Fibroblast of lung (primary cell): Measurements from ENCODE around the gene ALDH1A2.
"Not testable (repeated sequence)": the region's sequence is repeated elsewhere in the genome, so short reads cannot be mapped to it uniquely, and the experiment has no call there.

ENCODE experiments used
- CTCF ChIP-seq, 2 donors: IDR thresholded peaks in 1 of 2; conservative IDR thresholded peaks in 1 of 2; 1 replicate in 1 of 2; 2 replicates in 1 of 2; pipeline ENCODE4 v1.5.1; 2011 to 2012; ENCODE audit warnings: low read length in 2 of 2, control low read depth in 1 of 2, inconsistent platforms in 1 of 2, low read depth in 1 of 2, mild to moderate bottlenecking in 1 of 2
- EZH2 ChIP-seq: IDR thresholded peaks from 2 replicates; pipeline ENCODE4 v1.5.1; 2012; ENCODE audit warnings: low read length, control low read depth, mild to moderate bottlenecking; ENCODE audit errors: missing control alignments

DNA sequence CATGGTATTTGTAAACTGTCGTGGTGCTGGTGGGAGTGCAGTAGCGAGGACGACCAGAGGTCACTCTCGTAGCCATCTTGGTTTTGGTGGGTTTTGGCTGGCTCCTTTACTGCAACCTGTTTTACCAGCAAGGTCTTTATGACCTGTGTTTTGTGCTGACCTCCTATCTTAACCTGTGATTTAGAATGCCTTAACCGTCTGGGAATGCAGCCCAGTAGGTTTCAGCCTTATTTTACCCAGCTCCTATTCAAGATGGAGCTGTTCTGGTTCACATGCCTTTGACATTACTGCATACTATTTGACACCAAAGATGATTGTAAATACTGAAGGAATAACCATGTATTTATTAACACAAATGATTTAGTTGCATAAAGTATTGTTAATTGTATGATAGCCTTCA, 15.4 kb upstream of the ALDH1A2 start:
- TF ChIP-seq CTCF (conservative IDR thresholded peaks at IDR 0.05 in 1 of 2, IDR thresholded peaks at IDR 0.05 in 1 of 2; ENCODE audit: low read depth in 1 of 2, low read length in 2 of 2); EZH2: not testable (repeated sequence)
